Endothelial cell of umbilical vein (primary cell): ENCODE results near the gene HDAC4. TPM values are rescaled to one million over a fixed set of nuclear protein-coding genes. Genes with fewer than 3 reads are reported as not detected.

Experiments
- BruUV-seq: library from RNA; stranded (reverse); fragments of 400-500 nt; replicated peaks from 2 replicates; lab custom pipeline; 2021; lab: Mats Ljungman, UMichigan
- CTCF ChIA-PET: fragments of 300-600, 350-600 bp; sonication (Branson Sonifier 250); formaldehyde crosslinking; loops from one replicate; lab custom pipeline; 2021; ENCODE audit warnings: antibody characterized with exemption, inconsistent platforms; lab: Charles Lee
- POLR2A ChIA-PET: fragments of 300-600, 350-600 bp; sonication (Branson Sonifier 250); formaldehyde crosslinking; loops from one replicate; lab custom pipeline; 2021; ENCODE audit warnings: antibody characterized with exemption, inconsistent platforms; lab: Charles Lee
- DNase-seq: peaks from one replicate; pipeline ENCODE4 v3.0.0-alpha.2; 2011; ENCODE audit warnings: low read depth, low spot score
- FAIRE-seq: peaks from 2 replicates; lab custom pipeline; 2011; peaks lifted over from hg19 to GRCh38; lab: Jason Lieb, UNC
- H2AFZ ChIP-seq: 2 replicates; pipeline ENCODE4 v1.6.0; 2012; ENCODE audit warnings: low read depth, low read length, control low read depth, inconsistent platforms
- H3K27ac ChIP-seq: 2 replicates; pipeline ENCODE4 v1.5.1; 2011; ENCODE audit warnings: low read depth, mild to moderate bottlenecking, control low read depth, low read length, moderate library complexity; ENCODE audit not compliant: insufficient read depth
- H3K27me3 ChIP-seq, 2 experiments: 2 replicates each; pipeline versions ENCODE4 v1.6.0 to v1.6.1; 2011; ENCODE audit warnings: low read length in 2 of 2, mixed read lengths in 1 of 2; ENCODE audit not compliant: control insufficient read depth in 2 of 2, insufficient read depth in 2 of 2
- H3K36me3 ChIP-seq, 2 experiments: 2 replicates in 1 of 2; 3 replicates in 1 of 2; pipeline ENCODE4 v1.5.1; 2011; ENCODE audit warnings: low read length in 2 of 2, mild to moderate bottlenecking in 1 of 2, moderate library complexity in 1 of 2; ENCODE audit not compliant: control insufficient read depth in 2 of 2, insufficient read depth in 2 of 2; ENCODE audit errors: extremely low read depth in 1 of 2
- H3K4me1 ChIP-seq: 3 replicates; pipeline ENCODE4 v1.5.1; 2011; ENCODE audit warnings: mild to moderate bottlenecking, low read length; ENCODE audit not compliant: control insufficient read depth, insufficient read depth; ENCODE audit errors: extremely low read depth
- H3K4me2 ChIP-seq: 2 replicates; pipeline ENCODE4 v1.6.1; 2011; ENCODE audit warnings: low read length, control low read depth, mixed read lengths; ENCODE audit not compliant: insufficient read depth
- H3K4me3 ChIP-seq, 3 experiments: fragments of 200-600 bp in 1 of 3; sonication (generic), shearing (Covaris generic) in 1 of 3; replicated peaks in 1 of 3; 2 replicates each; pipeline ENCODE4 v1.5.1; 2011 to 2016; ENCODE audit warnings: control low read depth in 3 of 3, low read length in 3 of 3, mild to moderate bottlenecking in 2 of 3, inconsistent platforms in 1 of 3, low read depth in 1 of 3, moderate library complexity in 1 of 3; ENCODE audit not compliant: insufficient read depth in 1 of 3
- H3K79me2 ChIP-seq: 2 replicates; pipeline ENCODE4 v1.6.0; 2012; ENCODE audit warnings: low read length, inconsistent platforms; ENCODE audit not compliant: control insufficient read depth, insufficient read depth
- H3K9ac ChIP-seq: replicated peaks from 2 replicates; pipeline ENCODE3; 2011; ENCODE audit warnings: low read length, control low read depth; ENCODE audit not compliant: insufficient read depth; ENCODE audit errors: extremely low read depth
- H3K9me1 ChIP-seq: replicated peaks from 3 replicates; pipeline ENCODE4 v1.6.0; 2011; ENCODE audit warnings: mild to moderate bottlenecking, low read length; ENCODE audit not compliant: control insufficient read depth, insufficient read depth; ENCODE audit errors: extremely low read depth
- H3K9me3 ChIP-seq: replicated peaks from 2 replicates; pipeline ENCODE4 v1.5.1; 2012; ENCODE audit warnings: low read length, inconsistent platforms; ENCODE audit not compliant: control insufficient read depth, insufficient read depth
- H4K20me1 ChIP-seq: replicated peaks from 2 replicates; pipeline ENCODE3; 2011; ENCODE audit warnings: mild to moderate bottlenecking, low read length; ENCODE audit not compliant: control insufficient read depth, insufficient read depth; ENCODE audit errors: extremely low read depth
- EZH2 ChIP-seq: IDR thresholded peaks from 2 replicates; pipeline ENCODE4 v1.6.1; 2012; ENCODE audit warnings: borderline replicate concordance, low read depth, mild to moderate bottlenecking, moderate library complexity, low read length, inconsistent platforms; ENCODE audit not compliant: severe bottlenecking
- FOS ChIP-seq: IDR thresholded peaks from 2 replicates; pipeline ENCODE4 v1.6.1; 2011; ENCODE audit warnings: mild to moderate bottlenecking, low read length, moderate library complexity, borderline replicate concordance; ENCODE audit not compliant: insufficient read depth
- GATA2 ChIP-seq: IDR thresholded peaks from 2 replicates; pipeline ENCODE4 v1.7.0; 2011; ENCODE audit warnings: low read depth, mild to moderate bottlenecking, moderate library complexity, mixed read lengths, low read length; ENCODE audit not compliant: insufficient read length, insufficient read depth
- JUN ChIP-seq: IDR thresholded peaks from 2 replicates; pipeline ENCODE4 v1.6.1; 2011; ENCODE audit warnings: borderline replicate concordance, low read depth; ENCODE audit not compliant: insufficient read length, insufficient read depth
- MYC ChIP-seq: IDR thresholded peaks from one replicate; pipeline ENCODE4 v1.6.1; 2011; ENCODE audit warnings: mild to moderate bottlenecking, low read depth, low read length
- POLR2A ChIP-seq: IDR thresholded peaks from 2 replicates; pipeline ENCODE4 v1.6.1; 2012; ENCODE audit warnings: low read depth, mild to moderate bottlenecking, control low read depth, low read length
- POLR2AphosphoS5 ChIP-seq: IDR thresholded peaks from 2 replicates; pipeline ENCODE4 v1.6.1; 2012; ENCODE audit warnings: low read depth, mild to moderate bottlenecking, control low read depth, low read length, moderate library complexity; ENCODE audit not compliant: insufficient read depth
- dilution Hi-C: fragments of 300-500 bp; cut with MboI; formaldehyde crosslinking; loops from one replicate; pipeline ENCODE4 v1.15.0; 2019; ENCODE audit warnings: low sequenced_read_pairs; ENCODE audit not compliant: extremely low pct_ligation_motif_present
- intact Hi-C: fragments of 100-400 bp; cut with micrococcal nuclease; formaldehyde crosslinking; loops from one replicate; pipeline ENCODE4 v1.10.0; 2022
- polyA plus RNA-seq, 4 experiments: library from polyadenylated mRNA; depleted of rRNA in 3 of 4; stranded (reverse) in 3 of 4; unstranded in 1 of 4; fragments of >200 nt; gene quantifications; 2 replicates each; pipeline versions ENCODE4 v1.2.1 to v1.2.3, GENCODE V29; 2011 to 2012; ENCODE audit warnings: missing spikeins in 1 of 4
- total RNA-seq: library from RNA; stranded (reverse); gene quantifications from 2 replicates; pipeline ENCODE4 v1.2.3, GENCODE V29; 2021
- TF ChIP-seq, protein P1 (sequence below), 2 donors: IDR thresholded peaks; 1 replicate in 1 of 2; 2 replicates in 1 of 2; pipeline ENCODE4 v1.5.1; 2011; ENCODE audit warnings: low read length in 2 of 2, mild to moderate bottlenecking in 2 of 2, moderate library complexity in 2 of 2, control low read depth in 1 of 2, inconsistent platforms in 1 of 2, low read depth in 1 of 2; ENCODE audit not compliant: insufficient read depth in 1 of 2; ENCODE audit errors: extremely low read depth in 1 of 2
- TF ChIP-seq, protein P2 (sequence below): IDR thresholded peaks from 2 replicates; pipeline ENCODE4 v1.6.1; 2011; ENCODE audit not compliant: insufficient read depth, insufficient read length

The HDAC4 gene
- total and polyA plus RNA-seq, 2 donors (not counting 3 experiments of a cell fraction or from before 2014, with no cell fraction given): 13.4 to 33.0 TPM

DNA sequence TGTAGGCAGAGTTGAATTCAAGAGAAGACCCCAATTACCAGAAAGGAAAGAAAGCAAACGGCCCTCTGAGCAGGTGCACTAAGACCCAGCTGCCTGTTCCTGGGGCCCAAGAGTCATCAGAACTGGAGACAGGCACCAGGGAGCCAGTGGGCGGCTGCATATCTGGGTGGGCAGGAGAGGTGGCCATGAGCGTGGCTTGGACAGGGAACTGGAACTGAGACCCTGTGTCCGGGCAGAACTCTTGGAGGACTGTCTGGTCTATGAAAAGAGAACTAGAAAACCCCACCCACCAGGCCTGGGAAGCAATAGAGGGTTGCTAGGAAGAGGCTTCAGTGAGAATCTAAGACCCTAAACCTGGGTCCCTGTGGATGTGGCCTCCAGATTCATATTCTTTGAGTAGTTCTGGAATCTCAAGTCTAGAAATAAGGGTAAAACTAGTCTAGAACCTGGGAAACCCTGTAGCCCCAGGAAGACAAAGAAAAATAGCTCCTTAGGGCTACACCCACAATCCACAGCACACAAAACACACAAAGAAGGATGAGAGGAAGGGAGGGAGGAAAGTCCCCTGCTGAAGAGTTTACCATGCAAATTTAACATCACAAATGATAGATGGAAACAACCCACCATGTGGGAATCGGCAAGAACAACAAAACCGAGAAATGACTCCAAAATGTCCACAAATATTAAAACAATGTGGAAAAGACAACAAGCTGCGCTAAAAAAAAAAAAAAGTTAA lies 147.0 kb downstream of the HDAC4 start:
- no peak for FAIRE-seq

More for the DNA sequence above, 147.0 kb downstream of the HDAC4 start:
- Histone ChIP-seq H2AFZ (no peak overlapping the region), H4K20me1 (no peaks in the 10 kb centered on the region), H3K9me3 (no peaks in the 10 kb centered on the region), H3K4me3 (no peak overlapping the region), H3K9me1 (no peaks in the 10 kb centered on the region), H3K36me3 (no peaks in the 10 kb centered on the region), H3K4me2 (no peak overlapping the region), H3K9ac (no peak overlapping the region), H3K4me1 (peaks cover 17% of the 10 kb centered on the region), H3K27ac (no peak overlapping the region), H3K27me3 (no peaks in the 10 kb centered on the region), H3K79me2 (no peaks in the 10 kb centered on the region)
- no peak for DNase-seq
- no TSS peak for BruUV-seq
- intact Hi-C loops (no loop called here), dilution Hi-C loops (no loop called here)
- ChIA-PET POLR2A (no interaction called here), CTCF (no interaction called here)
- TF ChIP-seq POLR2A: no peak
- TF ChIP-seq, protein P1, sequence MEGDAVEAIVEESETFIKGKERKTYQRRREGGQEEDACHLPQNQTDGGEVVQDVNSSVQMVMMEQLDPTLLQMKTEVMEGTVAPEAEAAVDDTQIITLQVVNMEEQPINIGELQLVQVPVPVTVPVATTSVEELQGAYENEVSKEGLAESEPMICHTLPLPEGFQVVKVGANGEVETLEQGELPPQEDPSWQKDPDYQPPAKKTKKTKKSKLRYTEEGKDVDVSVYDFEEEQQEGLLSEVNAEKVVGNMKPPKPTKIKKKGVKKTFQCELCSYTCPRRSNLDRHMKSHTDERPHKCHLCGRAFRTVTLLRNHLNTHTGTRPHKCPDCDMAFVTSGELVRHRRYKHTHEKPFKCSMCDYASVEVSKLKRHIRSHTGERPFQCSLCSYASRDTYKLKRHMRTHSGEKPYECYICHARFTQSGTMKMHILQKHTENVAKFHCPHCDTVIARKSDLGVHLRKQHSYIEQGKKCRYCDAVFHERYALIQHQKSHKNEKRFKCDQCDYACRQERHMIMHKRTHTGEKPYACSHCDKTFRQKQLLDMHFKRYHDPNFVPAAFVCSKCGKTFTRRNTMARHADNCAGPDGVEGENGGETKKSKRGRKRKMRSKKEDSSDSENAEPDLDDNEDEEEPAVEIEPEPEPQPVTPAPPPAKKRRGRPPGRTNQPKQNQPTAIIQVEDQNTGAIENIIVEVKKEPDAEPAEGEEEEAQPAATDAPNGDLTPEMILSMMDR (IDR thresholded peaks at IDR 0.05; ENCODE audit: extremely low read depth in 1 of 2, insufficient read depth in 1 of 2, low read depth in 1 of 2, low read length in 2 of 2): no peak
- no peak for TF ChIP-seq FOS
- TF ChIP-seq EZH2: no peak
- TF ChIP-seq JUN: no peak
- TF ChIP-seq GATA2: no peak
- TF ChIP-seq MYC: no peak
- TF ChIP-seq, protein P2, sequence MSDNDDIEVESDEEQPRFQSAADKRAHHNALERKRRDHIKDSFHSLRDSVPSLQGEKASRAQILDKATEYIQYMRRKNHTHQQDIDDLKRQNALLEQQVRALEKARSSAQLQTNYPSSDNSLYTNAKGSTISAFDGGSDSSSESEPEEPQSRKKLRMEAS: no peak
- TF ChIP-seq POLR2AphosphoS5: no peak
